SKM-1 (cell line): ENCODE results near the gene DAAM2.
A peak's percentile ranks its signal among the peaks of the same experiment; 100 is the strongest.

Experiments
- DNase-seq: peaks from one replicate; lab custom pipeline; 2025; ENCODE audit not compliant: unreplicated experiment; lab: John Stamatoyannopoulos, UW

Gene DAAM2

GRCh38 chr6:39786649-39787048 is 5.5 kb upstream of the DAAM2 start:
- DNase-seq: no peak

DNA sequence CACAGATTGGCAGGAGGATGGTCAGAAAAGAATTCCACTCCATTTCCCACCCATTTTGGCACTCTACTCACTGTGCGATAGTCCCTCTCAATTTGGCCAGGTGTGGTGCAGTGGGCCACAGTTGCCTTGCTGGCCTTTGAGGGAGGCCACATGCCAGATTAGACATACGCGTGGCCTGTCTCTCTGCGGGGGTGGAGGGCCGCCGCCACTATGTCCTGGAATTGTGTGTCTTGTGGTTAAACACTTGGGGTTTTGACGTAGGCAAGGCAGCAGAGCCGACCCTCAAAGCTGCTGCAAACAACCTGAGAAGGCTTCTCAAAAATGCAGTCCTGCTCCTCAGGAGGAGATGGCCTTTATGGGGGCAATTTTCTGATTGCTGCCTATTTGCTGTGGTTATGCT is 4.9 kb upstream of the DAAM2 start:
- DNase-seq: no peak

- DNase-seq: no peak
Observed at GRCh38 chr6:39790772-39791171, 1.4 kb upstream of the DAAM2 start.

DNA sequence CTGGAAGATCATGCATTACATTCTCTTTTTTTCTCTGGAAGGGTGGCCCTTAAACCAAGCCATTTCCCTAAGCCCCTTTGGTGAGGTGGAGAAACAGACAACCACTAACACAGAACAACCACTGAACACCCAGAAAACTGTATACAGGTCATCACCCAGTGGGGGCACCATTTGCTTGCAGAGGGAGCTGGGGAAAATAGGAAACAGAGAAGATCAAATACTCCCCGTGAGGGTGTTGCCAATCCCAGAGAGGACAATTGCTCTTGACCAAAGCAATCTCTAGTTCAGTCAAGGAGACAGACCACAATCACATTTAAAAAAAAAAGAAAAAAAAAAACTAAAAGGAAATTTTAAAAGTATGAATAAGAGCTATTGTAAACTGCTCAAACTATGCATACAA is 865 bp upstream of the DAAM2 start:
- DNase-seq: peak; percentile 5

DNA sequence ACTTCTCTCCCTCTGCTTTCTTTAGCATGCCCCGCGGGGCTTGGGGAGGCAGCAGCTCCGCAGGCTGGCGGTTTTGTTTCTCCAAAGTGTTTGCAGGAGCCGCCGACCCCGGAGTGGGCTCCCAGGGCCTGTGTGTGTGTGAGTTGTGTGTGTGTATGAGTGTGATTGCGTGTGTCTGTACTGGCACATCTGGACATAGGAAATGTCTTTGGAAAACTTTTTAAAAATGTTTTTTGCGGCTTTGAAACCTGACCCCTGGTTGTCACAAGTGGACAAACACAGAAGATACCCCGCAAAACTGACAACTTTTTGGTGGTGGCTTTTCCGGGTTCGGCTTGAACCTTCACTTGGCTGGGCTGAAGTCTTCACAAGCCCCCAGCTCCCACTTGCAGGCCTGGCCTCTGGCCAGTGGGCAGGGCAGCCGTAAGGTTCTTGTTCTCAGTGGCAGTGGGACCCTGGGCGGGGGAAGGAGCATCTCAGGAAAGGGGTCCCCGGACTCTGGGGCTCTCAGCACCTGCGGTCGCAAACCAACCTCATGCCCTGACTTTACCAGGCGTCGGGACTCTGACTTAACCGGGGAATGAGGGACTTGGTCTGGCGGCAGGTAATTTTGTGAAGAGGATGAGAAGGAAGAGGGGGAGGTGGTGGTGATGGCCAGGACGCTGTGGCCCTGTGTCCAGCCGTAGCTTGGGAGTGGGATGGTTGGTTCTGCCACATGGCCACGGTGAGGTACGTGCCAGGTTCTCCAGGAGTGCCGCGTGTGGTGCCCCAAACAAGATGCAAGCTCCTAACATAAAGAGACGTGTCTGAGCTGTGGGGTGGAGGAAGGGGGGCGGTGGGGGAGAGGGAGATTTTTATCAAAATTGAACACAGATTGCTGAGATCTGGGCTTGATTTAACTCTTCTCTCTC is 619 bp downstream of the DAAM2 start:
- no peak for DNase-seq

GRCh38 chr6:39793516-39793915 is 1.3 kb downstream of the DAAM2 start:
- no peak for DNase-seq

GRCh38 chr6:39794231-39794630 is 2.1 kb downstream of the DAAM2 start:
- DNase-seq: no peak

- DNase-seq: no peak
Observed at GRCh38 chr6:39797751-39798150, 5.6 kb downstream of the DAAM2 start.

GRCh38 chr6:39800034-39801032 is 8.2 kb downstream of the DAAM2 start:
- DNase-seq: no peak

DNA sequence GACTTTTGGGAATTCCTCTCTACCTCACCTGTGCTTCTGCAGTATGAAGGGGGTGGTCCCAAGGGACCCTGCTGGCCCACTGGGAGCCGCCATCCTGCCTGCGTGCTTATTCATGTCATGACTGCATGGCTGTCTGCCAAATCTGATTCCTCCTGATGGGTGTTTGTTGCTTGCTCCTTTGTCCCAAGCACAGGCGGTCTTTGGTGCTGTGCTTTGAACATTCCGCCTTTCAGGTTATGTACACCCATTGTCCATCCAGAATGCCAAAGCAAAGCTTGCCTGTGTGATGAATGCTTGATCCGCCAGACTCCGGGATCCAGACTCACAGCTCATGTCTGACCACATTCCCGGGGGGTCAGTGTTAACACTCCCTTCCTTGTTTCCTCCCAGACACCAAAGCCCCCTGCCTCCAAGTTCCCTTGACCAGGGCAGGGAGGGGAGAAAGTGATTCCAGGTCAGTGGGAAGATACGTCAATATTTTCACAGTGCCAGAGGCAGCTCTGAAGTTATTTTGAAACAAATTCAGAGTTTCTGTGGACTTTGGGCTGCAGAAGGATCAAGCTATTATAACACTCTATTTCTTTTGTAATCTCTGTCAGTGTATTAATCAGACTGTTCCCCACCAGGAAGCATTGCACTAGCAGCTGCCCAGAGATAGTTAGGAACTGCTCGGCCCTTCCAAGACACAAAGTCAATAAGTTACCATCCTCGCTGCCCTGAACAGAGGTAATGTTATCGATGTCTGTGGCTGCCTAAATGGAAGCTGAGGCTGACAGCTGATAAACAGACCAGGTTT is 9.5 kb downstream of the DAAM2 start:
- DNase-seq: no peak

GRCh38 chr6:39803872-39804271 is 11.7 kb downstream of the DAAM2 start:
- DNase-seq: no peak

DNA sequence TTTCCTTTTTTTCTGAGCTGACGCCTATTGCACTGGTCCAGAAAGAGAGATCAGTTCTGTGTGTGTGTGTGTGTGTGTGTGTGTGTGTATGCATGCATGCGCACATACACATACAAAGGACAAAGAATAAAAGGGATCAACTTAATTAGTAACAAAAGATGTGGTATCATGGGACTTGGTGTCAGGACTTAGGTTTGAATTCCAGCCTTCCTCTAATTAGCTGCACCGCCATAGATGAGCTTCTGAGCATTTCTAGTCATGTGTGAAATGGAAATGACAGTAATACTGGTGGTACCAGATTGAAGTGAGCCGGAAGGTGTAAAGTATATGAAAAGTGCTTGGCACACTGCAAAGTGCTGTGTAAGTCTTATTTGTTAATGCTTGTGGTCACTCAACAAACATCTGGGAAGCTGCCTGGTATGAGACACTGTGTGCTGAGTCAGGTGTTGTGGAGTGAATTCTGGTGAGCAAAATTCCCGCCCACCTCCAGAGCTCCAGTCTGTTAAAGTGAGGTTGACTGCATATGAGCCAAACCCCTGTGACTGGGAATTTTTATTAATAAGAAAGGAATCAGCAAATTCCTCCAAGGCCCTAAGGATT is 12.4 kb downstream of the DAAM2 start:
- DNase-seq: no peak

DNA sequence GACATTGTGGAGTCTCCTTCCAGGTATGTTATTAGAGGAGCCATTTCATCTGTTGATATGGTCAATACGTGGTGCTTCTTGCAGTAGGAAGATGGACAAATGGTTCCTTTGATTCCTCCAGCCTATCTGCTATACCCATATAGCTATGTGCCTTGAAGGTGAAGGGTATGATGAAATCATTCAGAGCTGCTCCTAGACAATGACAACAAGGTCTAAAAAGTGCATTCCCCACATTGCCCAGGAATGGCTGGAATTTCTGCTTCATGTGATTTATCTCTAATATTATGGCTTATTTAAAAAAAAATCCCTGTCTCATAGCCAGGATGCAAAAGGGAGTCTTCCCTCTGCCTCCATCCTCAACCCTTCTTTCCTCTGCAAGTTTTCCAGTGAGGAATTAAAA is 14.1 kb downstream of the DAAM2 start:
- DNase-seq: no peak

- no peak for DNase-seq
Observed at GRCh38 chr6:39808346-39808745, 16.2 kb downstream of the DAAM2 start.

- no peak for DNase-seq
Observed at GRCh38 chr6:39808964-39809363, 16.8 kb downstream of the DAAM2 start.

DNA sequence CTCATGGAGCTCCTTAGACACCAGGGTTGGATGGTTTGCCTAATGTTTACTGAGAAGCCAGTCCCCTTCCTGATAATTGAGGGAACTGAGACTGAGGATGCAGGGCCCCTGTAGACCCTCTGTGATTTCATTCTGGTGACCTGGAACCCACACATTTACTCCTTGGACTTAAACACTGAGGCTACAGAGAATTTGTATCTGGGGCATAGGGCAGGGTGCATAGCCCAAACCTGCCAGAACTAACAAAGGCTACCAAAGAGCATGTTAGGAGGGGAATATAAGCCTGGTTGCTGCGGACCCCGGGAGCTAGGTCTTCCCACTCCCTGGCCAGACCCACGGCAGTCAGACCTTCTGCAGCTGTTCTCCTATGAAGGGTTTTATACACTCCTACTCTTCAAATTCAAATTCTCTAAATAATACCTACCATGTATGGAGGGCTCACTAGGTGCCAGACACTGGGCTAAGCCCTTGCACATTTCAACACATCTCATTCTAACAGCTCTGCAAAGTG is 19.7 kb downstream of the DAAM2 start:
- DNase-seq: no peak

DNA sequence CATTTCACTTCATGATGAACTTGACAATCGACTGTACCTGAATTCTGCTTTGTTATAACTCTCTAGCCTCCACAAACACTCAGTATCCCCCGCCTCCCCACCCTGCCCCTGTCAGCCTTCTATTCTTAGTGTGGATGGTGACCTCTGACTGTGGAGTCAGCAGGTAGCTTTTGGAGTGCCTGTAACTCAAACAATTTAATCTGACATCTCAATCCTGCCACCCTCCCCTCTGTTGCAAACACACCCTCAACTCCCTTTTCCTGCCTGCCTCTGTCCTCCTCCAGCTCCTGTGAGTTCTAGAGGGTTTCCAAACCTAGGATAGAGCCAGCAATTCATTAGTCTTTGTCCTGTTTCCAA is 20.3 kb downstream of the DAAM2 start:
- no peak for DNase-seq

- no peak for DNase-seq
Observed at GRCh38 chr6:39812853-39813533, 20.8 kb downstream of the DAAM2 start.

- no peak for DNase-seq
Observed at GRCh38 chr6:39814236-39814635, 22.1 kb downstream of the DAAM2 start.

DNA sequence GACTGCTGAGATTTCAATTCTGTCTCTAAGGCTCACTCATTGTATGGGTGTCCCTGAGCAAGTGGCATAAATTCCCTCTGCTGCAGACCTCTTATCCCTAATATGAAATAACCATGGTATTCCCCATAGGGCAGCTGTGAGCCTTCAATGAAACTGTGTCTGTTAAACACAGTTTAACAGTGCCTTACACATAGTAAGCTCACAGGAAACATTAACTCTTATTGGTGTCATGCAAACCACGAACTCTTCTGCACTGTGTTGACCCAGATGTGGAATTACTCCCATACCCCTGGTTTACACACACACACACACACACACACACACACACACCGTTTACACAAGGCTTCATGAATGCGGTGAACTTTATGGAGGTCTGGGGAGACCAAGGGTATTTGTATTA is 23.2 kb downstream of the DAAM2 start:
- DNase-seq: no peak
